HEK293 (cell line): ENCODE data around the gene TTC33.

Experiments used
- CTCF ChIA-PET: fragments of 350-600 bp; formaldehyde crosslinking; extraction: SDS; loops from one replicate; lab custom pipeline; 2021; ENCODE audit warnings: antibody characterized with exemption; lab: Yijun Ruan, JAX
- POLR2A ChIA-PET: fragments of 300-600 bp; formaldehyde crosslinking; extraction: SDS; loops from one replicate; lab custom pipeline; 2020; ENCODE audit warnings: antibody characterized with exemption, inconsistent platforms; lab: Yijun Ruan, JAX
- H3K27ac ChIP-seq: fragments of 200-500 bp; sonication (Bioruptor generic); 2 replicates; pipeline ENCODE4 v1.5.1; 2014; ENCODE audit warnings: low read depth, low read length, control low read depth, inconsistent platforms; ENCODE audit errors: extremely low read depth
- H3K36me3 ChIP-seq, 2 experiments: fragments of 200-500 bp in 1 of 2; sonication (Bioruptor generic) in 1 of 2; 1 replicate in 1 of 2; 2 replicates in 1 of 2; pipeline ENCODE4 v1.5.1; 2014 to 2017; ENCODE audit warnings: inconsistent platforms in 2 of 2, low read length in 2 of 2; ENCODE audit not compliant: control insufficient read depth in 2 of 2, insufficient read depth in 1 of 2
- H3K4me1 ChIP-seq: fragments of 200-500 bp; sonication (Bioruptor generic); 2 replicates; pipeline ENCODE4 v1.5.1; 2014; ENCODE audit warnings: mild to moderate bottlenecking, low read length, inconsistent platforms; ENCODE audit not compliant: control insufficient read depth, insufficient read depth
- H3K4me3 ChIP-seq: 2 replicates; pipeline ENCODE4 v1.5.1; 2011; ENCODE audit warnings: low read depth, mild to moderate bottlenecking, control low read depth, low read length, moderate library complexity
- H3K9me3 ChIP-seq: fragments of 200-500 bp; sonication (Bioruptor generic); 2 replicates; pipeline ENCODE4 v1.5.1; 2014; ENCODE audit warnings: low read depth, low read length, inconsistent platforms; ENCODE audit not compliant: control insufficient read depth, insufficient read depth
- KLF7 ChIP-seq: fragments of 450-650 bp; formaldehyde crosslinking; IDR thresholded peaks from 2 replicates; pipeline ENCODE4 v1.5.1; 2016; ENCODE audit warnings: missing biosample characterization, missing genetic modification characterization, borderline replicate concordance
- REPIN1 ChIP-seq: fragments of 450-650 bp; formaldehyde crosslinking; IDR thresholded peaks from 2 replicates; pipeline ENCODE4 v1.5.1; 2017; ENCODE audit warnings: missing biosample characterization, missing genetic modification characterization, low read depth
- SP3 ChIP-seq: fragments of 450-650 bp; formaldehyde crosslinking; IDR thresholded peaks from 2 replicates; pipeline ENCODE4 v1.5.1; 2016; ENCODE audit warnings: missing biosample characterization, missing genetic modification characterization
- YY1 ChIP-seq: fragments of 450-650 bp; formaldehyde crosslinking; IDR thresholded peaks from 2 replicates; pipeline ENCODE4 v1.5.1; 2018; ENCODE audit warnings: missing biosample characterization, missing genetic modification characterization
- ZBTB11 ChIP-seq: fragments of 450-650 bp; formaldehyde crosslinking; conservative IDR thresholded peaks from 2 replicates; pipeline ENCODE4 v1.5.1; 2016; ENCODE audit warnings: low read depth, missing biosample characterization, missing genetic modification characterization
- ZBTB21 ChIP-seq: fragments of 450-650 bp; formaldehyde crosslinking; IDR thresholded peaks from 2 replicates; pipeline ENCODE4 v1.5.1; 2017; ENCODE audit warnings: missing biosample characterization, missing genetic modification characterization
- ZBTB44 ChIP-seq: fragments of 450-650 bp; IDR thresholded peaks from 2 replicates; pipeline ENCODE4 v1.5.1; 2018; ENCODE audit warnings: missing biosample characterization, mild to moderate bottlenecking, missing genetic modification characterization
- ZIC2 ChIP-seq: fragments of 450-650 bp; formaldehyde crosslinking; IDR thresholded peaks from 2 replicates; pipeline ENCODE4 v1.5.1; 2016; ENCODE audit warnings: missing biosample characterization, missing genetic modification characterization
- ZNF140 ChIP-seq: fragments of 450-650 bp; formaldehyde crosslinking; IDR thresholded peaks from 2 replicates; pipeline ENCODE4 v1.5.1; 2016; ENCODE audit warnings: missing biosample characterization, missing genetic modification characterization
- ZNF18 ChIP-seq: fragments of 450-650 bp; formaldehyde crosslinking; IDR thresholded peaks from 2 replicates; pipeline ENCODE4 v1.5.1; 2016; ENCODE audit warnings: missing biosample characterization, missing genetic modification characterization
- ZNF19 ChIP-seq: fragments of 450-650 bp; formaldehyde crosslinking; IDR thresholded peaks from 2 replicates; pipeline ENCODE4; 2016; ENCODE audit warnings: missing biosample characterization, missing genetic modification characterization, low read depth
- ZNF266 ChIP-seq: fragments of 450-650 bp; formaldehyde crosslinking; IDR thresholded peaks from 2 replicates; pipeline ENCODE4 v1.5.1; 2016; ENCODE audit warnings: missing biosample characterization, missing genetic modification characterization, low read depth
- ZNF274 ChIP-seq, 2 experiments: fragments of 200-500 bp in 1 of 2; fragments of 450-650 bp in 1 of 2; sonication (Bioruptor generic) in 1 of 2; formaldehyde crosslinking in 1 of 2; IDR thresholded peaks; 2 replicates each; pipeline versions ENCODE4 v1.5.1 to v1.6.1; 2014 to 2016; ENCODE audit warnings: borderline replicate concordance in 1 of 2, inconsistent platforms in 1 of 2, low read length in 1 of 2, missing biosample characterization in 1 of 2, missing genetic modification characterization in 1 of 2
- ZNF354C ChIP-seq: fragments of 450-650 bp; formaldehyde crosslinking; IDR thresholded peaks from 2 replicates; pipeline ENCODE4 v1.5.1; 2016; ENCODE audit warnings: missing biosample characterization, missing genetic modification characterization, low read depth, borderline replicate concordance
- ZNF366 ChIP-seq: fragments of 450-650 bp; formaldehyde crosslinking; conservative IDR thresholded peaks from 2 replicates; pipeline ENCODE4 v1.5.1; 2016; ENCODE audit warnings: missing biosample characterization, missing genetic modification characterization
- ZNF473 ChIP-seq: fragments of 450-650 bp; formaldehyde crosslinking; IDR thresholded peaks from 2 replicates; pipeline ENCODE4 v1.5.1; 2017; ENCODE audit warnings: missing biosample characterization, missing genetic modification characterization
- ZNF529 ChIP-seq: fragments of 450-650 bp; formaldehyde crosslinking; IDR thresholded peaks from 2 replicates; pipeline ENCODE4 v1.5.1; 2017; ENCODE audit warnings: missing genetic modification characterization, missing biosample characterization; ENCODE audit not compliant: insufficient replicate concordance
- ZNF624 ChIP-seq: fragments of 450-650 bp; formaldehyde crosslinking; IDR thresholded peaks from 2 replicates; pipeline ENCODE4 v1.5.1; 2017; ENCODE audit warnings: missing biosample characterization, missing genetic modification characterization
- ZNF768 ChIP-seq: fragments of 450-650 bp; formaldehyde crosslinking; IDR thresholded peaks from 2 replicates; pipeline ENCODE4 v1.5.1; 2018; ENCODE audit warnings: missing biosample characterization, mild to moderate bottlenecking, missing genetic modification characterization
- ZNF776 ChIP-seq: fragments of 450-650 bp; formaldehyde crosslinking; IDR thresholded peaks from 2 replicates; pipeline ENCODE4 v1.5.0; 2017; ENCODE audit warnings: missing biosample characterization, missing genetic modification characterization, borderline replicate concordance
- ZSCAN5A ChIP-seq: fragments of 450-650 bp; formaldehyde crosslinking; IDR thresholded peaks from 2 replicates; pipeline ENCODE4 v1.5.1; 2016; ENCODE audit warnings: missing biosample characterization, missing genetic modification characterization
- TF ChIP-seq, protein P1 (sequence below): fragments of 450-650 bp; formaldehyde crosslinking; IDR thresholded peaks from 2 replicates; pipeline ENCODE4 v1.5.1; 2016; ENCODE audit warnings: missing biosample characterization, missing genetic modification characterization, low read depth

TTC33 gene

DNA sequence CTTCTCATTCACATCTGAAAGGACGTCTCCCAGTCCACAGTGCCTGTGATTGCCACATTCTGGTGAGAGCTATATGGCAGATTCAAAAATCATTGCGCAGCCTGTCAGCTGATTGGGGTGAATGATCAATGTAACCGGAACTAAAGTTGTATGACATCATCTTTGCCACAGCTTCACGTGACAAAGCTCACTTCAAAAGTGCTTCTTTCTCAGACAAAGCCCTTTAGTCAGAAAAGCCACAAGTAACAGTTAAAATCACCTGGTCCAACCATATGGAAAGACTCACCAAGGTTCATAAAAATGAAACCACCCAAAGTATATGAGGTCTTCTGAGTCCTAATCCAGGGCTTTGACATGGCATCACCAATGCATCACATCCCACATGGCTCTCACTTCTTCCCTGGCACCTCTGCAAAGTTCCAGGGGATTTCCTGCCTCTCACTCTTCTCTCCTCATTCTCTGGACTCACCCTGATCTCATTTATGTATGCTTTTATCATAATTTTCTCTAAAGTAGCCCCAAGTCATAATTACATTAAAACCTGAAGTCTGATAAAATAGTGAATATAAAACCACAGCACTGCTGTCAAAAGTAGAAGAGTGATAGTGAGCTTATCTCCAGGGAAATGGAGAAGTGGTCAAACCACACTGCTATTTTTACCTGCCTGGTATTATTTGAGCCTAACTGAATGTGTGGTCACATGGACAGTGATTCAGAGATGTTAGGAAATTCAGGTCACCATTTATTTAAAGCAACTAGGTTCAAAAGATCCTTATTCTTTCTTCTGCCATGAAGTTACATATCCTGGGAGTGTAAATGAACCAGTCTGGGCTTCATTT is 269.1 kb downstream of the TTC33 start:
- H3K4me1 ChIP-seq = no peaks in the 10 kb centered on the region
- H3K27ac ChIP-seq = no peak overlapping the region
- H3K9me3 ChIP-seq = no peaks in the 10 kb centered on the region
- H3K36me3 ChIP-seq = no peaks in the 10 kb centered on the region
- ChIA-PET CTCF (no interaction called here), POLR2A (no interaction called here)
- TF ChIP-seq ZNF624 (no peak), ZNF366 (no peak), ZNF140 (tag by site-specific recombination) (no peak), ZNF19 (tag by site-specific recombination) (no peak), ZBTB21 (tag by site-specific recombination) (no peak), SP3 (tag by site-specific recombination) (no peak), ZNF18 (no peak), ZNF266 (tag by site-specific recombination) (no peak)
- TF ChIP-seq, protein P1, sequence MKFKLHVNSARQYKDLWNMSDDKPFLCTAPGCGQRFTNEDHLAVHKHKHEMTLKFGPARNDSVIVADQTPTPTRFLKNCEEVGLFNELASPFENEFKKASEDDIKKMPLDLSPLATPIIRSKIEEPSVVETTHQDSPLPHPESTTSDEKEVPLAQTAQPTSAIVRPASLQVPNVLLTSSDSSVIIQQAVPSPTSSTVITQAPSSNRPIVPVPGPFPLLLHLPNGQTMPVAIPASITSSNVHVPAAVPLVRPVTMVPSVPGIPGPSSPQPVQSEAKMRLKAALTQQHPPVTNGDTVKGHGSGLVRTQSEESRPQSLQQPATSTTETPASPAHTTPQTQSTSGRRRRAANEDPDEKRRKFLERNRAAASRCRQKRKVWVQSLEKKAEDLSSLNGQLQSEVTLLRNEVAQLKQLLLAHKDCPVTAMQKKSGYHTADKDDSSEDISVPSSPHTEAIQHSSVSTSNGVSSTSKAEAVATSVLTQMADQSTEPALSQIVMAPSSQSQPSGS (tag by site-specific recombination) = 0 out of 2 replicates have a peak, but pooled peaks have one; percentile 42
- H3K4me3 ChIP-seq = no peak overlapping the region

DNA sequence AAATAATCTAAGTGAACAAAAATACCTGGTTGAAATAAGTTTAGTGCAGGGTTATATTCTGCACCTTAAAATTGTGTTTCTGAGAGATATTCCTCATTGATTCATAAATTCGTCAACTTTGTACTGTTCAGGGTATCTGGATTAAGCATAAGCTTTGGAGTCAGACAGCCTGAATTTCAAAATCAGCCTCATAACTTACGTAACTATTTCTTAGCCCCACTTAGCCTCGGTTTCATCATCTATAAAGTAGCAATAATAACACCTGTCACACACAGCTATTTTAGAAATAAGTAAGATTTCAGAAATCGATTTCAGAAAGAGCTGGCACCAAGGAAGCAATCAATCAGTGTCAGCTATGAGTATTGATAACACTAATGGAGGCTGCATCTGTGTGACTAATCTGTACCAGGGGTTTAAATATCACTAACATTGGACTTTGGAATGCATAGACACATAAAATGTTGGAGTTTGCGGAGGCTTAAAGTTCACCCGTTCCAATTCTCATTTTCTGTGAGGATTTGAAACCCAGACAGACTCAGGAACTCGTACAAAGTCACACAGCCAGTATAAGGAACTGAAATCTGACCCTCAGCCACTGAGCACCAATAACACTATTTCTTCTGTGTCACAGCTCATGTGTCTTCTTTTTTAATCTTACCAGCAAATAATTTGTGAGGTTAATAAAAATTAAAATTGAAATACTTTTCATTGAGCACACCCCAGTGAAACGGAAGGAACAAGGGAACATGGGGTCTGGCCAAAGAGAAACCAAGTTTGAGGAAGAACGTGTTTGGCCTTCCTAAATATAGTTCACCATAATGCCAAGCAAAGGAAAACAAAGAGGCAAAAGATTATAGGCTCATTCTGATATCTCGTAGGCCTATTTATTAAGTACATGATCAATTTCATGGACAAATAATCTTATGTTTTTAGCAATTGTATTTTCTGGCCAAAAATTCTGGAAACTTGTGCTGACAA is 270.5 kb downstream of the TTC33 start:
- Histone ChIP-seq H3K4me1 (no peaks in the 10 kb centered on the region), H3K4me3 (no peak overlapping the region), H3K9me3 (no peaks in the 10 kb centered on the region), H3K27ac (no peak overlapping the region), H3K36me3 (no peaks in the 10 kb centered on the region)
- CTCF ChIA-PET = no interaction called here
- POLR2A ChIA-PET = no interaction called here
- TF ChIP-seq ZSCAN5A (tag by site-specific recombination) = no peak
- TF ChIP-seq YY1 (tag by site-specific recombination) = no peak
- TF ChIP-seq ZIC2 (tag by site-specific recombination) = no peak
- no peak for TF ChIP-seq ZNF776 (tag by site-specific recombination)
- no peak for TF ChIP-seq REPIN1 (tag by site-specific recombination)
- TF ChIP-seq ZBTB44 (tag by site-specific recombination) = no peak
- TF ChIP-seq ZNF274 (IDR thresholded peaks at IDR 0.05; ENCODE audit: low read length) = no peak
- TF ChIP-seq ZNF274 (tag by site-specific recombination; IDR thresholded peaks at IDR 0.05; ENCODE audit: borderline replicate concordance) = no peak
- no peak for TF ChIP-seq ZNF473 (tag by site-specific recombination)
- no peak for TF ChIP-seq ZNF529 (tag by site-specific recombination)
- TF ChIP-seq KLF7 = no peak
- no peak for TF ChIP-seq ZNF354C (tag by site-specific recombination)
- no peak for TF ChIP-seq ZBTB11
- TF ChIP-seq ZNF768 (tag by site-specific recombination) = no peak
